Aortic smooth muscle cell (primary cell): ENCODE results near the gene ZNF789. TPM values are rescaled to one million over a fixed set of nuclear protein-coding genes. Genes with fewer than 3 reads are reported as not detected.

Experiments
- total RNA-seq: library from RNA; depleted of rRNA; stranded (reverse); fragments of >200 nt; gene quantifications from 2 replicates; pipeline ENCODE4 v1.2.3, GENCODE V29; 2014

Gene ZNF789
- total RNA-seq = 5.3 and 7.2 TPM in 2 replicates

GRCh38 chr7:99472561-99473314, at the start of gene ZNF789:
Gene ZNF789, plus strand, starts transcription at chr7:99472890. Its CDS starts 3,567 bp downstream, at chr7:99476457.

DNA sequence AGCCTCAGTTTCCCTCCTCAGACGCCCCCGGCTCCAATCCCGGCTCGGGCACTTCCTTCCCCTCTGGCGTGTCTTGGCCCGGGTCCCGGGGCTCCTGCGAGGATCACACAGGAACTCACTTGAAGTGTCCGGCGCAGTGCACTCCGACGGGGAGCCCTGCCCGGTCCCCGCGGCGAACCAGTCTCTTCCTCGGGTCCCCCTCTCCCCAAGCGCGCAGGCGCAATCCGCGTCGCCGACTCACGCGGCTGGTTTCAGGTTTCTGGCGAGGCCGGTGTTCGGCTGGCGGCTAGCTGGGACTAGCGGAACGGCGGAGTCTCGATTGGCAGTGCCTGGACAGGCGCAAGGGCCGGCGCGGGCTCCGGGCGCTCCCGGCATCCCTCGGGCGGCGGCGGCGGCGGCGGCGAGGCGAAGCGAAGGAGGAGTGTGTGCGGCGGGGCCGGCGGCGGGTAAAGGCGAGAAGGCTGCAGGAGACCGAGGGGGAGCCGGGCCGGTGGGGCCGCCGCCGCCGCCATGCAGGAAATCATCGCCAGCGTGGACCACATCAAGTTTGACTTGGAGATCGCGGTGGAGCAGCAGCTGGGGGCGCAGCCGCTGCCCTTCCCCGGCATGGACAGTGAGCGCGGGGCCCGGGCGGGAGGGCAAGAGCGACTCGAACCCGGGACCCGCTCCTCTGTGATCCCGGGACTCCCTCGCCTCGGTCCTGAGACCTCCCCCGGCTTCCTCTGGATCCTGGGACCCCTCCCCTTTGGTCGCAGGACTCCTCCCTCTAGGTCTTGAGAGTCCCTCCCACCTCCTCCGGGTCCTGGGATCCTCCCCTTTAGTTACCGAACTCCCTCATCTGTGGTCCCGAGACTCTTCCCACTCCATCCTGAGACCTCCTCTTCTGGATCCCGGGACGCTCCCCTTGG, 33.9 kb upstream of the ZNF789 start, which contains the start of the genes CPSF4 and PTCD1:
CPSF4 (plus strand) TSS at position 371 of the 908 bp plus-strand sequence; CDS start at position 511, 140 bp downstream.
PTCD1 (minus strand) TSS at position 226 of the 908 bp plus-strand sequence. CDS start 3,556 bp downstream, outside the sequence.

DNA sequence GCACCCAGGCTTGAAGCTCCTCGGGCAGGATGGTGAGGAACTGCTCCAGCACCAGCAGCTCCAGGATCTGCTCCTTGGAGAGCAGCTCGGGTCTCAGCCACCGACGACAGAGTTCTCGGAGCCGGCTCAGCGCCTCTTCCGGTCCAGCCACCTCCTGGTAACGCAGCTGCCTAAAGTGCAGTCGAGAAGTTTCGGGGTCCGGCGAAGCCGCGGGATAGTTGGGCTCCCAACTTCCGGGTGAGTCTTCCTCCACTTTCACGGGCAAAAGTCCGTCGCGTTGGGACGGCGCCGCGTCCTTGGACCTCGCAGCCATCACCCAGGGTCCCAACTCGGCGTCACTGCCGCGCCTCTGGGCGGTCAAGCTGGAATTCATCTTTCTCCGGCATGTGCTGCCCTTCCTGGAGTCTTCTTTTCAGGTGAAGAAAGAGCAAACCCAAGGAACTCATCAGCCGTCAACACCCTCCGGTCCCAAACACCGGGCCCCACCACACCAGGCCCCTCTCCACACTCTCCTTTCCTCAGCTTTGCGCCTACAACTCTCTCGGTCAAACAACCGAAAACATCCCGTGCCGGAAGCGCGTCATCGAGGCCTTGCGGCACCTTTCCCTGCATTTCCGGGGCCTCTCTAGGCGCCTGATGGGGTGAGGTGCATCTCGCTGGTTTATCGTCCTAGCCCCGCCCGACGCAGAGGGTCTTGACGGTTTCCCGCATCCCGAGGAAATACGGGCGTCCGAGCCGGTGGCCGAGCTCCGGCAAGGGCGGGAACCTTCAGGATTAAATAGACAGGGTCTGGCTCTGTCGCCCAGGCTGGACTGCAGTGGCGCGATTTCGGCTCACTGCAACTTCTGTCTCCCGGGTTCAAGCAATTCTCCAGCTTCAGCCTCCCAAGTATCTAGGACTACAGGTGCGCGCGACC, 27.3 kb downstream of the ZNF789 start, which contains the start of gene ZNF394:
ZNF394 (minus strand) TSS at position 561 of the 916 bp plus-strand sequence; CDS start at position 373, 188 bp downstream.

GRCh38 chr7:99504603-99505323, 32.1 kb downstream of the ZNF789 start, which contains the start of gene ZKSCAN5:
Gene ZKSCAN5, plus strand, starts transcription at chr7:99504662. Its CDS starts 1,383 bp downstream, at chr7:99506045.

Other genes starting within 250 kb of the ZNF789 start
- gene MYH16, start 200.1 kb upstream of the ZNF789 start, total RNA-seq = not detected in 2 replicates
- 241 and 242 TPM in 2 replicates for gene ARPC1A, start 147.0 kb upstream of the ZNF789 start, total RNA-seq
- 818 and 938 TPM in 2 replicates for gene ARPC1B, start 98.2 kb upstream of the ZNF789 start, total RNA-seq
- 45.3 and 47.7 TPM in 2 replicates for gene PDAP1, start 64.3 kb upstream of the ZNF789 start, total RNA-seq
- gene BUD31, start 63.9 kb upstream of the ZNF789 start, total RNA-seq = 153 and 167 TPM in 2 replicates
- 5.0 and 6.7 TPM in 2 replicates for gene PTCD1, start 34.1 kb upstream of the ZNF789 start, total RNA-seq
- 17.2 and 18.4 TPM in 2 replicates for gene CPSF4, start 33.9 kb upstream of the ZNF789 start, total RNA-seq
- 310 and 525 TPM in 2 replicates for gene ATP5MF, start 6.7 kb upstream of the ZNF789 start, total RNA-seq
- gene ZNF394, start 27.4 kb downstream of the ZNF789 start, total RNA-seq = 26.2 TPM in 2 replicates
- 11.6 and 11.8 TPM in 2 replicates for gene ZKSCAN5, start 31.8 kb downstream of the ZNF789 start, total RNA-seq
- gene FAM200A, start 79.2 kb downstream of the ZNF789 start, total RNA-seq = 4.8 and 5.2 TPM in 2 replicates
- gene ZNF655, start 85.8 kb downstream of the ZNF789 start, total RNA-seq = 44.4 and 51.4 TPM in 2 replicates
- 0.62 and 2.4 TPM in 2 replicates for gene TMEM225B, start 125.4 kb downstream of the ZNF789 start, total RNA-seq
- gene ZSCAN25, start 144.1 kb downstream of the ZNF789 start, total RNA-seq = 8.8 and 10.3 TPM in 2 replicates
- not detected in 2 replicates for gene CYP3A5, start 207.1 kb downstream of the ZNF789 start, total RNA-seq